Liver (tissue), 3 donors: ENCODE data around the gene DYSF.

Experiments used
- CTCF ChIP-seq: fragments of 150-350 bp; IDR thresholded peaks from 2 replicates; pipeline ENCODE4 v1.5.1; 2017; ENCODE audit warnings: improper control_type of control experiment, low read depth, low read length; ENCODE audit not compliant: missing input control
- FOXA1 ChIP-seq: IDR thresholded peaks from 2 replicates; pipeline ENCODE4 v1.6.1; 2016; ENCODE audit warnings: antibody characterized with exemption
- RXRA ChIP-seq, 2 donors: IDR thresholded peaks; 2 replicates each; pipeline ENCODE4 v1.6.1; 2017 to 2018; ENCODE audit warnings: antibody characterized with exemption in 2 of 2, mild to moderate bottlenecking in 1 of 2
- TAF1 ChIP-seq: conservative IDR thresholded peaks from 2 replicates; pipeline ENCODE4 v1.6.1; 2016; ENCODE audit warnings: antibody characterized with exemption, mild to moderate bottlenecking
- TF ChIP-seq, protein P1 (sequence below): IDR thresholded peaks from 2 replicates; pipeline ENCODE4 v1.6.1; 2016; ENCODE audit warnings: antibody characterized with exemption, mild to moderate bottlenecking
- TF ChIP-seq, protein P2 (sequence below): IDR thresholded peaks from 2 replicates; pipeline ENCODE4 v1.6.1; 2016; ENCODE audit warnings: antibody characterized with exemption
- donor health status: healthy.
- donor health status: healthy.

DNA sequence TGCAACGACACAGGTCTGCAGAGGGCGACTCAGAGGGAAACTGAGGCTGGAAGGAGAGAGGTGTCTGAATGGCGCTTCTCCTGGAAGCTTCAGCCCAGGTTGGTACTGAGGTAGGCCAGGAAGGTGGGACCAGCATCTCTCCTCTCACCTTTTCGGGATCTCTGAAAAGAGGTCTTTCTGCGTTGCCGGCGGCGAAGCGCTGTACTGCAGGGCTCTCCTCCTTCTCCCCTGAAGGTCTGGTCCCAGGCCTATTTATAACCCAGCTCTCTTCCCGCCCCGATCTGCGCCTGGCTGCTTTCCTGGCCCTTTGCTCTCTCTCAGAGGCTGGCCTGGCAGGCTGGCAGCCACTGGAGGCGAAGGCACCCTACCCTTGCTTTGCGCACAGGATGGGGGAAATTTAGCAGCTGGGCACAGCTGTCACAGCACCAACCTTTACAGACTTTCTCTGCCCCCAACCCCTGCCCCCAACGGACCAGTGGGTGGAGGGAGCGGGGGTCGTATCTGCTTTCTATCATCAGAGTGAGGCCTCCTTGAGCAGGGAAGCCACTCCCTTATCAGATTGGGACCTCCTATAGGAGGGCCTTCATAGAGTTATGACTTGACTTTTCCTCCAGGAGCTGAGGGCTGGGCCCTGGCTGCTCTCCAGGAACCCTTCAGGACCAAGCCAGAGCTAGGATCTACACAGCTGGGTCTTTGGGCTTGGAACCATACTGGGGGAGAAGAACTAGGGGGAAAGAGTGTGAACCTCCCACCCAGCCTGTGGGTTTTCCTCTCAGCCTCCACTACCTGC is 1.1 kb downstream of the DYSF start:
- TF ChIP-seq TAF1, result no peak
- no peak for TF ChIP-seq CTCF
- peak; percentile 7 to 15 for TF ChIP-seq RXRA (IDR thresholded peaks at IDR 0.05)
- TF ChIP-seq, protein P1, sequence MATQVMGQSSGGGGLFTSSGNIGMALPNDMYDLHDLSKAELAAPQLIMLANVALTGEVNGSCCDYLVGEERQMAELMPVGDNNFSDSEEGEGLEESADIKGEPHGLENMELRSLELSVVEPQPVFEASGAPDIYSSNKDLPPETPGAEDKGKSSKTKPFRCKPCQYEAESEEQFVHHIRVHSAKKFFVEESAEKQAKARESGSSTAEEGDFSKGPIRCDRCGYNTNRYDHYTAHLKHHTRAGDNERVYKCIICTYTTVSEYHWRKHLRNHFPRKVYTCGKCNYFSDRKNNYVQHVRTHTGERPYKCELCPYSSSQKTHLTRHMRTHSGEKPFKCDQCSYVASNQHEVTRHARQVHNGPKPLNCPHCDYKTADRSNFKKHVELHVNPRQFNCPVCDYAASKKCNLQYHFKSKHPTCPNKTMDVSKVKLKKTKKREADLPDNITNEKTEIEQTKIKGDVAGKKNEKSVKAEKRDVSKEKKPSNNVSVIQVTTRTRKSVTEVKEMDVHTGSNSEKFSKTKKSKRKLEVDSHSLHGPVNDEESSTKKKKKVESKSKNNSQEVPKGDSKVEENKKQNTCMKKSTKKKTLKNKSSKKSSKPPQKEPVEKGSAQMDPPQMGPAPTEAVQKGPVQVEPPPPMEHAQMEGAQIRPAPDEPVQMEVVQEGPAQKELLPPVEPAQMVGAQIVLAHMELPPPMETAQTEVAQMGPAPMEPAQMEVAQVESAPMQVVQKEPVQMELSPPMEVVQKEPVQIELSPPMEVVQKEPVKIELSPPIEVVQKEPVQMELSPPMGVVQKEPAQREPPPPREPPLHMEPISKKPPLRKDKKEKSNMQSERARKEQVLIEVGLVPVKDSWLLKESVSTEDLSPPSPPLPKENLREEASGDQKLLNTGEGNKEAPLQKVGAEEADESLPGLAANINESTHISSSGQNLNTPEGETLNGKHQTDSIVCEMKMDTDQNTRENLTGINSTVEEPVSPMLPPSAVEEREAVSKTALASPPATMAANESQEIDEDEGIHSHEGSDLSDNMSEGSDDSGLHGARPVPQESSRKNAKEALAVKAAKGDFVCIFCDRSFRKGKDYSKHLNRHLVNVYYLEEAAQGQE, result no peak
- TF ChIP-seq FOXA1, result no peak
- TF ChIP-seq, protein P2, sequence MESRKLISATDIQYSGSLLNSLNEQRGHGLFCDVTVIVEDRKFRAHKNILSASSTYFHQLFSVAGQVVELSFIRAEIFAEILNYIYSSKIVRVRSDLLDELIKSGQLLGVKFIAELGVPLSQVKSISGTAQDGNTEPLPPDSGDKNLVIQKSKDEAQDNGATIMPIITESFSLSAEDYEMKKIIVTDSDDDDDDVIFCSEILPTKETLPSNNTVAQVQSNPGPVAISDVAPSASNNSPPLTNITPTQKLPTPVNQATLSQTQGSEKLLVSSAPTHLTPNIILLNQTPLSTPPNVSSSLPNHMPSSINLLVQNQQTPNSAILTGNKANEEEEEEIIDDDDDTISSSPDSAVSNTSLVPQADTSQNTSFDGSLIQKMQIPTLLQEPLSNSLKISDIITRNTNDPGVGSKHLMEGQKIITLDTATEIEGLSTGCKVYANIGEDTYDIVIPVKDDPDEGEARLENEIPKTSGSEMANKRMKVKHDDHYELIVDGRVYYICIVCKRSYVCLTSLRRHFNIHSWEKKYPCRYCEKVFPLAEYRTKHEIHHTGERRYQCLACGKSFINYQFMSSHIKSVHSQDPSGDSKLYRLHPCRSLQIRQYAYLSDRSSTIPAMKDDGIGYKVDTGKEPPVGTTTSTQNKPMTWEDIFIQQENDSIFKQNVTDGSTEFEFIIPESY, result no peak
